Astrocyte (in vitro differentiated cells and primary cell): ENCODE measurements around the gene SLC38A8. TPM values are rescaled to one million over a fixed set of nuclear protein-coding genes. Genes with fewer than 3 reads are reported as not detected.

Experiments
- DNase-seq: peaks from one replicate; pipeline ENCODE4 v3.0.0-alpha.2; 2010; ENCODE audit warnings: low read depth
- FAIRE-seq: peaks from 2 replicates; lab custom pipeline; 2011; peaks lifted over from hg19 to GRCh38; lab: Jason Lieb, UNC
- H2AFZ ChIP-seq: 2 replicates; pipeline ENCODE4 v1.6.0; 2012; ENCODE audit warnings: low read depth, low read length, inconsistent platforms
- H3K27ac ChIP-seq: 2 replicates; pipeline ENCODE4 v1.5.1; 2011; ENCODE audit warnings: low read depth, low read length, inconsistent platforms
- H3K27me3 ChIP-seq: 2 replicates; pipeline ENCODE4 v1.6.0; 2011; ENCODE audit warnings: low read length, inconsistent platforms; ENCODE audit not compliant: insufficient read depth
- H3K36me3 ChIP-seq: 2 replicates; pipeline ENCODE4 v1.5.1; 2011; ENCODE audit warnings: low read length, inconsistent platforms; ENCODE audit not compliant: insufficient read depth
- H3K4me1 ChIP-seq: 2 replicates; pipeline ENCODE4 v1.5.1; 2011; ENCODE audit warnings: low read length, inconsistent platforms; ENCODE audit not compliant: insufficient read depth
- H3K4me2 ChIP-seq: 2 replicates; pipeline ENCODE4 v1.6.0; 2012; ENCODE audit warnings: low read length, inconsistent platforms
- H3K4me3 ChIP-seq: 2 replicates; pipeline ENCODE4 v1.5.1; 2011; ENCODE audit warnings: low read depth, mild to moderate bottlenecking, low read length, inconsistent platforms; ENCODE audit not compliant: insufficient read depth
- H3K79me2 ChIP-seq: 2 replicates; pipeline ENCODE4 v1.6.0; 2012; ENCODE audit warnings: mild to moderate bottlenecking, low read length, inconsistent platforms; ENCODE audit not compliant: insufficient read depth
- H3K9ac ChIP-seq: 2 replicates; pipeline ENCODE4 v1.6.0; 2012; ENCODE audit warnings: mild to moderate bottlenecking, low read length, inconsistent platforms
- H3K9me3 ChIP-seq: 2 replicates; pipeline ENCODE4 v1.5.1; 2012; ENCODE audit warnings: low read depth, mild to moderate bottlenecking, low read length, inconsistent platforms; ENCODE audit not compliant: insufficient read depth
- H4K20me1 ChIP-seq: 2 replicates; pipeline ENCODE4 v1.6.0; 2012; ENCODE audit warnings: low read length, inconsistent platforms; ENCODE audit not compliant: insufficient read depth
- H3K27ac Mint-ChIP-seq: one replicate; pipeline ENCODE4 v1.8.0; 2021; ENCODE audit warnings: mild to moderate bottlenecking, mixed read lengths; ENCODE audit not compliant: unreplicated experiment
- H3K27me3 Mint-ChIP-seq: one replicate; pipeline ENCODE4 v1.8.0; 2021; ENCODE audit warnings: low read depth, mixed read lengths; ENCODE audit not compliant: unreplicated experiment
- H3K36me3 Mint-ChIP-seq: one replicate; pipeline ENCODE4 v1.8.0; 2021; ENCODE audit warnings: low read depth, mixed read lengths; ENCODE audit not compliant: unreplicated experiment
- H3K4me1 Mint-ChIP-seq: one replicate; pipeline ENCODE4 v1.8.0; 2021; ENCODE audit warnings: low read depth, mixed read lengths; ENCODE audit not compliant: unreplicated experiment
- H3K4me3 Mint-ChIP-seq: one replicate; pipeline ENCODE4 v1.8.0; 2021; ENCODE audit warnings: mild to moderate bottlenecking, moderate library complexity, mixed read lengths; ENCODE audit not compliant: unreplicated experiment
- H3K9me3 Mint-ChIP-seq: one replicate; pipeline ENCODE4 v1.8.0; 2021; ENCODE audit warnings: mild to moderate bottlenecking, mixed read lengths; ENCODE audit not compliant: unreplicated experiment
- CTCF ChIP-seq: IDR thresholded peaks from 2 replicates; pipeline ENCODE4 v1.5.1; 2011; ENCODE audit warnings: low read depth, mild to moderate bottlenecking, inconsistent platforms, low read length, moderate library complexity; ENCODE audit not compliant: insufficient read depth
- EZH2 ChIP-seq: IDR thresholded peaks from 2 replicates; pipeline ENCODE4 v1.6.1; 2012; ENCODE audit warnings: mild to moderate bottlenecking, low read length, inconsistent platforms; ENCODE audit not compliant: insufficient read depth
- total RNA-seq: library from RNA; stranded (reverse); gene quantifications from 2 replicates; pipeline ENCODE4 v1.2.1, GENCODE V29; 2021

SLC38A8 gene
- total RNA-seq, 1 donor from 2014 or later = not detected

DNA sequence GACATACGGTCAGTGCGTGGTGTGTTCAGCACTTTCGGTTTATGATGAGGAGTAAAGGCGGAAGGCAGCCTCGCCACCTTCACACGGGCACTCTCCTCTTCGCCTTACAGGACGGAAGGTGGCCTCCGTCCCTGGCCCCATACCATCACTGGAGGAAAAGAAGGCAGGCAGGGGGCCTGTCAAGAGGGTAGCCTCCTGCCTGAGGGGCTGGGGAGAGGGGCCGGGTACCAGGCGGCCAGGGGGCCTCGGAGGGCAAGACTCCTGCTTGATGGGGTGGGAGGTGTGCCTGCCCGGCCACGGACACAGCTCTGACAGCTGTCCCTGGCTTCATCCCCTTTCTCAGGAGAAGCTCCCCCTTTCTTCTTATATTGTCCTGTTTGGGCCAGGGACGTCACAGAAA, 15.6 kb upstream of the SLC38A8 start:
- Histone ChIP-seq H3K4me2 (no peak overlapping the region), H3K36me3 (peaks cover 21% of the 10 kb centered on the region), H2AFZ (no peak overlapping the region), H3K4me1 (no peaks in the 10 kb centered on the region), H3K27ac (no peak overlapping the region), H3K4me3 (no peak overlapping the region), H3K9me3 (no peaks in the 10 kb centered on the region), H3K27me3 (no peaks in the 10 kb centered on the region), H3K79me2 (no peaks in the 10 kb centered on the region), H4K20me1 (peaks cover 9% of the 10 kb centered on the region), H3K9ac (no peak overlapping the region)
- H3K4me1 Mint-ChIP-seq = no peaks in the 10 kb centered on the region
- FAIRE-seq (no peak), DNase-seq (no peak)
- no peaks in the 10 kb centered on the region for H3K9me3 Mint-ChIP-seq
- TF ChIP-seq CTCF (no peak), EZH2 (no peak)
- peaks cover 34% of the 10 kb centered on the region for H3K36me3 Mint-ChIP-seq
- H3K27me3 Mint-ChIP-seq = no peaks in the 10 kb centered on the region
- no peak overlapping the region for H3K4me3 Mint-ChIP-seq
- no peak overlapping the region for H3K27ac Mint-ChIP-seq

DNA sequence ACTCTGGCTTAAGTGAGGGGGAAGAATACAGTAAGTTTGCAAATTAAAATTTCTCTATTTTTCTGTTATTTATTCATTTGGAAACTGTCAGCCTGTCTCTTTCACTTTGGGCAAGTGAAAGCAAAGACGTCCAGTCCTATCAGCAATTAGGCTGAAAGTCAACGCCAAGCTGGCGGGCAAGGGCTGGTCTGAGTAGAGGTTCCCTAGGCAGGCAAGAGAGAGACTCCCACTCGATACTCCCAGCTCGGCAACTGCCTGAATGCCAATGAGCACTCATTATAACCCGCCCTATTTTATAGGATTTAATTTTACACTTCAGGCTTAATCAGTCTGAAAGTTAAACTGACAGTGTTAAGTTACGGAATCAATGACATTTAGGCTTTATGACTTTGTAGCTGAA, 14.3 kb upstream of the SLC38A8 start:
- Histone ChIP-seq H4K20me1 (peaks cover 17% of the 10 kb centered on the region), H3K4me2 (no peak overlapping the region), H3K79me2 (no peaks in the 10 kb centered on the region), H3K4me3 (no peak overlapping the region), H3K4me1 (no peaks in the 10 kb centered on the region), H3K9ac (no peak overlapping the region), H3K27ac (no peak overlapping the region), H2AFZ (no peak overlapping the region), H3K27me3 (no peaks in the 10 kb centered on the region), H3K9me3 (no peaks in the 10 kb centered on the region), H3K36me3 (peaks cover 25% of the 10 kb centered on the region)
- H3K4me3 Mint-ChIP-seq = no peak overlapping the region
- TF ChIP-seq CTCF = no peak
- no peak for TF ChIP-seq EZH2
- no peak overlapping the region for H3K27ac Mint-ChIP-seq
- H3K27me3 Mint-ChIP-seq = no peaks in the 10 kb centered on the region
- H3K4me1 Mint-ChIP-seq = no peaks in the 10 kb centered on the region
- DNase-seq (no peak), FAIRE-seq (no peak)
- peaks cover 34% of the 10 kb centered on the region for H3K36me3 Mint-ChIP-seq
- no peaks in the 10 kb centered on the region for H3K9me3 Mint-ChIP-seq

DNA sequence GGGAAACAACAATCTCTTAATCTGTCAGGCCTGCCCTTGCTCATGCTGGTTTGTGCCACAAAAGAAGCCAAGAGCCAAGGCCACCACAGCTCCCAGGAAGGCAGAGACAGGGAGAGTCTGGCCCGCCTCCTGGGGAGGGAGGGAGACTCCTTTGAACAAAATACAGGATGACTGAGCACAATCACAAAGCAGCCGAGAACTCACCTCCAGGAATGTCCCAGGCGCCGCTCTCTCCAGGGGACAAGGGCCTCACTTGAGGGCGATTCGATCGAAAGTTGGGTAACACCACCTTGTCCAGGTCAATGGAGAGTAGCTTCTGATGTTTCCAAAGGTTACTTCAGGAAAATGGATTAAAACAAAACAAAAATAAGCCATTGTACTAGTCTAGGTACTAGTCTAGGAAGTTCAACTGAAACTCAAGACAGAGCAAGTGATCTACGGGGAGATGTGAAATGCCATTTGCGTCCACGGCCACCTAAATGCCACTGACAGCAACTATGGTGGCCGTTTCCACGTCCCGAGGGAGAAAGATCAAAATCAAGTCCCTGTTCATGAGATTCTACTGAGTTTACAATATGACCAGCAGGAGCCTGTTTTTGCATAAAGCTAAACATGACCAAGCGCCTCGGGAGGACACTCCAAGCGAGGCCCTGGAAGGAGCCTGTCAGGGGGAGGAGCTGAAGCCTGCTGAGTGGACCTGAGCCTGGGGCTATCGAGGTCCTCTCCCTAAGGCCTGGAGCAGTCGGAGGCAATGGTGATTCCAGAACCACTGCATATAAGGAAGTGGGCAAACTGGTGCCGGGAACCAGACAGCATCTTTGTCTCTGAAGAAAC, 13.4 kb upstream of the SLC38A8 start:
- no peak overlapping the region for H3K4me3 ChIP-seq
- peaks cover 25% of the 10 kb centered on the region for H3K36me3 ChIP-seq
- Mint-ChIP-seq H3K27ac (peak overlapping the region; percentile 66), H3K9me3 (no peaks in the 10 kb centered on the region), H3K4me1 (no peaks in the 10 kb centered on the region), H3K36me3 (peaks cover 34% of the 10 kb centered on the region), H3K4me3 (no peak overlapping the region), H3K27me3 (no peaks in the 10 kb centered on the region)
- H4K20me1 ChIP-seq = peaks cover 17% of the 10 kb centered on the region
- no peak overlapping the region for H2AFZ ChIP-seq
- TF ChIP-seq CTCF = no peak
- no peak for TF ChIP-seq EZH2
- FAIRE-seq (no peak), DNase-seq (no peak)
- no peaks in the 10 kb centered on the region for H3K79me2 ChIP-seq
- no peaks in the 10 kb centered on the region for H3K4me1 ChIP-seq
- H3K9ac ChIP-seq = no peak overlapping the region
- H3K27me3 ChIP-seq = no peaks in the 10 kb centered on the region
- no peak overlapping the region for H3K4me2 ChIP-seq
- H3K27ac ChIP-seq = no peak overlapping the region
- H3K9me3 ChIP-seq = no peaks in the 10 kb centered on the region
